Endothelial cell of umbilical vein (primary cell): ENCODE measurements around the gene ITGB2. TPM values are rescaled to one million over a fixed set of nuclear protein-coding genes. Genes with fewer than 3 reads are reported as not detected.

Experiments
- BruUV-seq: library from RNA; stranded (reverse); fragments of 400-500 nt; replicated peaks from 2 replicates; lab custom pipeline; 2021; lab: Mats Ljungman, UMichigan
- CTCF ChIA-PET: fragments of 300-600, 350-600 bp; sonication (Branson Sonifier 250); formaldehyde crosslinking; loops from one replicate; lab custom pipeline; 2021; ENCODE audit warnings: antibody characterized with exemption, inconsistent platforms; lab: Charles Lee
- POLR2A ChIA-PET: fragments of 300-600, 350-600 bp; sonication (Branson Sonifier 250); formaldehyde crosslinking; loops from one replicate; lab custom pipeline; 2021; ENCODE audit warnings: antibody characterized with exemption, inconsistent platforms; lab: Charles Lee
- DNase-seq: peaks from one replicate; pipeline ENCODE4 v3.0.0-alpha.2; 2011; ENCODE audit warnings: low read depth, low spot score
- FAIRE-seq: peaks from 2 replicates; lab custom pipeline; 2011; peaks lifted over from hg19 to GRCh38; lab: Jason Lieb, UNC
- H2AFZ ChIP-seq: 2 replicates; pipeline ENCODE4 v1.6.0; 2012; ENCODE audit warnings: low read depth, low read length, control low read depth, inconsistent platforms
- H3K27ac ChIP-seq: 2 replicates; pipeline ENCODE4 v1.5.1; 2011; ENCODE audit warnings: low read depth, mild to moderate bottlenecking, control low read depth, low read length, moderate library complexity; ENCODE audit not compliant: insufficient read depth
- H3K27me3 ChIP-seq, 2 experiments: 2 replicates each; pipeline versions ENCODE4 v1.6.0 to v1.6.1; 2011; ENCODE audit warnings: low read length in 2 of 2, mixed read lengths in 1 of 2; ENCODE audit not compliant: control insufficient read depth in 2 of 2, insufficient read depth in 2 of 2
- H3K36me3 ChIP-seq, 2 experiments: 2 replicates in 1 of 2; 3 replicates in 1 of 2; pipeline ENCODE4 v1.5.1; 2011; ENCODE audit warnings: low read length in 2 of 2, mild to moderate bottlenecking in 1 of 2, moderate library complexity in 1 of 2; ENCODE audit not compliant: control insufficient read depth in 2 of 2, insufficient read depth in 2 of 2; ENCODE audit errors: extremely low read depth in 1 of 2
- H3K4me1 ChIP-seq: 3 replicates; pipeline ENCODE4 v1.5.1; 2011; ENCODE audit warnings: mild to moderate bottlenecking, low read length; ENCODE audit not compliant: control insufficient read depth, insufficient read depth; ENCODE audit errors: extremely low read depth
- H3K4me2 ChIP-seq: 2 replicates; pipeline ENCODE4 v1.6.1; 2011; ENCODE audit warnings: low read length, control low read depth, mixed read lengths; ENCODE audit not compliant: insufficient read depth
- H3K4me3 ChIP-seq, 3 experiments: fragments of 200-600 bp in 1 of 3; sonication (generic), shearing (Covaris generic) in 1 of 3; replicated peaks in 1 of 3; 2 replicates each; pipeline ENCODE4 v1.5.1; 2011 to 2016; ENCODE audit warnings: control low read depth in 3 of 3, low read length in 3 of 3, mild to moderate bottlenecking in 2 of 3, inconsistent platforms in 1 of 3, low read depth in 1 of 3, moderate library complexity in 1 of 3; ENCODE audit not compliant: insufficient read depth in 1 of 3
- H3K79me2 ChIP-seq: 2 replicates; pipeline ENCODE4 v1.6.0; 2012; ENCODE audit warnings: low read length, inconsistent platforms; ENCODE audit not compliant: control insufficient read depth, insufficient read depth
- H3K9ac ChIP-seq: replicated peaks from 2 replicates; pipeline ENCODE3; 2011; ENCODE audit warnings: low read length, control low read depth; ENCODE audit not compliant: insufficient read depth; ENCODE audit errors: extremely low read depth
- H3K9me1 ChIP-seq: replicated peaks from 3 replicates; pipeline ENCODE4 v1.6.0; 2011; ENCODE audit warnings: mild to moderate bottlenecking, low read length; ENCODE audit not compliant: control insufficient read depth, insufficient read depth; ENCODE audit errors: extremely low read depth
- H3K9me3 ChIP-seq: replicated peaks from 2 replicates; pipeline ENCODE4 v1.5.1; 2012; ENCODE audit warnings: low read length, inconsistent platforms; ENCODE audit not compliant: control insufficient read depth, insufficient read depth
- H4K20me1 ChIP-seq: replicated peaks from 2 replicates; pipeline ENCODE3; 2011; ENCODE audit warnings: mild to moderate bottlenecking, low read length; ENCODE audit not compliant: control insufficient read depth, insufficient read depth; ENCODE audit errors: extremely low read depth
- EZH2 ChIP-seq: IDR thresholded peaks from 2 replicates; pipeline ENCODE4 v1.6.1; 2012; ENCODE audit warnings: borderline replicate concordance, low read depth, mild to moderate bottlenecking, moderate library complexity, low read length, inconsistent platforms; ENCODE audit not compliant: severe bottlenecking
- FOS ChIP-seq: IDR thresholded peaks from 2 replicates; pipeline ENCODE4 v1.6.1; 2011; ENCODE audit warnings: mild to moderate bottlenecking, low read length, moderate library complexity, borderline replicate concordance; ENCODE audit not compliant: insufficient read depth
- GATA2 ChIP-seq: IDR thresholded peaks from 2 replicates; pipeline ENCODE4 v1.7.0; 2011; ENCODE audit warnings: low read depth, mild to moderate bottlenecking, moderate library complexity, mixed read lengths, low read length; ENCODE audit not compliant: insufficient read length, insufficient read depth
- JUN ChIP-seq: IDR thresholded peaks from 2 replicates; pipeline ENCODE4 v1.6.1; 2011; ENCODE audit warnings: borderline replicate concordance, low read depth; ENCODE audit not compliant: insufficient read length, insufficient read depth
- MYC ChIP-seq: IDR thresholded peaks from one replicate; pipeline ENCODE4 v1.6.1; 2011; ENCODE audit warnings: mild to moderate bottlenecking, low read depth, low read length
- POLR2A ChIP-seq: IDR thresholded peaks from 2 replicates; pipeline ENCODE4 v1.6.1; 2012; ENCODE audit warnings: low read depth, mild to moderate bottlenecking, control low read depth, low read length
- POLR2AphosphoS5 ChIP-seq: IDR thresholded peaks from 2 replicates; pipeline ENCODE4 v1.6.1; 2012; ENCODE audit warnings: low read depth, mild to moderate bottlenecking, control low read depth, low read length, moderate library complexity; ENCODE audit not compliant: insufficient read depth
- dilution Hi-C: fragments of 300-500 bp; cut with MboI; formaldehyde crosslinking; loops from one replicate; pipeline ENCODE4 v1.15.0; 2019; ENCODE audit warnings: low sequenced_read_pairs; ENCODE audit not compliant: extremely low pct_ligation_motif_present
- intact Hi-C: fragments of 100-400 bp; cut with micrococcal nuclease; formaldehyde crosslinking; loops from one replicate; pipeline ENCODE4 v1.10.0; 2022
- polyA plus RNA-seq, 4 experiments: library from polyadenylated mRNA; depleted of rRNA in 3 of 4; stranded (reverse) in 3 of 4; unstranded in 1 of 4; fragments of >200 nt; gene quantifications; 2 replicates each; pipeline versions ENCODE4 v1.2.1 to v1.2.3, GENCODE V29; 2011 to 2012; ENCODE audit warnings: missing spikeins in 1 of 4
- total RNA-seq: library from RNA; stranded (reverse); gene quantifications from 2 replicates; pipeline ENCODE4 v1.2.3, GENCODE V29; 2021
- TF ChIP-seq, protein P1 (sequence below), 2 donors: IDR thresholded peaks; 1 replicate in 1 of 2; 2 replicates in 1 of 2; pipeline ENCODE4 v1.5.1; 2011; ENCODE audit warnings: low read length in 2 of 2, mild to moderate bottlenecking in 2 of 2, moderate library complexity in 2 of 2, control low read depth in 1 of 2, inconsistent platforms in 1 of 2, low read depth in 1 of 2; ENCODE audit not compliant: insufficient read depth in 1 of 2; ENCODE audit errors: extremely low read depth in 1 of 2
- TF ChIP-seq, protein P2 (sequence below): IDR thresholded peaks from 2 replicates; pipeline ENCODE4 v1.6.1; 2011; ENCODE audit not compliant: insufficient read depth, insufficient read length

Gene ITGB2
- total and polyA plus RNA-seq, 2 donors (not counting 3 experiments of a cell fraction or from before 2014, with no cell fraction given): 0.39 to 0.91 TPM

DNA sequence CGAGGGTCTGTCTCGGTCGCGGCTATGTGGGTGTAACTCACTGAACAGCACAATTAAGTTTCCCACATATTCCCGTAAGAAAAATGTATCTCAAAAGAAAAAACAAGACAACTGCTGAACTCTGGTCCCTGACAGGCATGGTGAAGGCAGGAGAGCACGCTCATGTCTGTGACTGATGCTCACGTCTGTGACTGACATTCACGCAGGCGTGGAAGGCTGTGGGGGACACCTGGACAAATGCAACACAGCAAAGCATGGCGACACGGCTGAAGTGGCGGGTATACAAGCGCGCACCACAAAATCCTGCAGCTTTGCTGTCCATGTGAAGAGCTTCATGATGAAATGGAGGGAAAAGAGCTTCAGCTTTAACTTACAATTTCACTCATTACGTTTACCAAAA, 53.2 kb downstream of the ITGB2 start:
- peak overlapping the region; percentile 89 for H3K4me2 ChIP-seq
- dilution Hi-C loops (no loop called here), intact Hi-C loops (no loop called here)
- POLR2A ChIA-PET: no interaction called here
- peak overlapping the region; percentile 97 for H3K27ac ChIP-seq
- no peak overlapping the region for H2AFZ ChIP-seq
- no peaks in the 10 kb centered on the region for H3K9me3 ChIP-seq
- H3K79me2 ChIP-seq: peaks cover 93% of the 10 kb centered on the region
- H3K4me1 ChIP-seq: peaks cover 64% of the 10 kb centered on the region
- DNase-seq: no peak
- BruUV-seq: no TSS peak
- FAIRE-seq: no peak
- H3K27me3 ChIP-seq: no peaks in the 10 kb centered on the region
- CTCF ChIA-PET: interaction anchor here (0.7 to 1.9 kb wide), 3 partner anchors 13 to 66 kb away, joined by 4 to 11 read pairs (median 5); partner anchors contain the start of gene UBE2G2
- H3K9ac ChIP-seq: peak overlapping the region; percentile 28
- peaks cover 5% of the 10 kb centered on the region for H4K20me1 ChIP-seq
- TF ChIP-seq, protein P1, sequence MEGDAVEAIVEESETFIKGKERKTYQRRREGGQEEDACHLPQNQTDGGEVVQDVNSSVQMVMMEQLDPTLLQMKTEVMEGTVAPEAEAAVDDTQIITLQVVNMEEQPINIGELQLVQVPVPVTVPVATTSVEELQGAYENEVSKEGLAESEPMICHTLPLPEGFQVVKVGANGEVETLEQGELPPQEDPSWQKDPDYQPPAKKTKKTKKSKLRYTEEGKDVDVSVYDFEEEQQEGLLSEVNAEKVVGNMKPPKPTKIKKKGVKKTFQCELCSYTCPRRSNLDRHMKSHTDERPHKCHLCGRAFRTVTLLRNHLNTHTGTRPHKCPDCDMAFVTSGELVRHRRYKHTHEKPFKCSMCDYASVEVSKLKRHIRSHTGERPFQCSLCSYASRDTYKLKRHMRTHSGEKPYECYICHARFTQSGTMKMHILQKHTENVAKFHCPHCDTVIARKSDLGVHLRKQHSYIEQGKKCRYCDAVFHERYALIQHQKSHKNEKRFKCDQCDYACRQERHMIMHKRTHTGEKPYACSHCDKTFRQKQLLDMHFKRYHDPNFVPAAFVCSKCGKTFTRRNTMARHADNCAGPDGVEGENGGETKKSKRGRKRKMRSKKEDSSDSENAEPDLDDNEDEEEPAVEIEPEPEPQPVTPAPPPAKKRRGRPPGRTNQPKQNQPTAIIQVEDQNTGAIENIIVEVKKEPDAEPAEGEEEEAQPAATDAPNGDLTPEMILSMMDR (IDR thresholded peaks at IDR 0.05; ENCODE audit: extremely low read depth in 1 of 2, insufficient read depth in 1 of 2, low read depth in 1 of 2, low read length in 2 of 2): no peak
- TF ChIP-seq GATA2 (no peak), JUN (no peak), FOS (no peak), POLR2AphosphoS5 (no peak), POLR2A (no peak), MYC (no peak), EZH2 (no peak)
- TF ChIP-seq, protein P2, sequence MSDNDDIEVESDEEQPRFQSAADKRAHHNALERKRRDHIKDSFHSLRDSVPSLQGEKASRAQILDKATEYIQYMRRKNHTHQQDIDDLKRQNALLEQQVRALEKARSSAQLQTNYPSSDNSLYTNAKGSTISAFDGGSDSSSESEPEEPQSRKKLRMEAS: no peak
- H3K9me1 ChIP-seq: no peaks in the 10 kb centered on the region
- H3K36me3 ChIP-seq: peaks cover 14 to 21% of the 10 kb centered on the region in 2 experiments
- H3K4me3 ChIP-seq: no peak overlapping the region
